AG09319 (cell line): ENCODE data around the gene MON2.

ENCODE experiments used
- DNase-seq: peaks from one replicate; pipeline ENCODE4 v3.0.0-alpha.2; 2010; ENCODE audit warnings: low read depth; ENCODE audit errors: extremely low read depth
- CTCF ChIP-seq: IDR thresholded peaks from 2 replicates; pipeline ENCODE4 v1.5.1; 2011; ENCODE audit warnings: low read depth, mild to moderate bottlenecking, inconsistent platforms, low read length, moderate library complexity

The MON2 gene

GRCh38 chr12:62602255-62603060 is 135.8 kb downstream of the MON2 start:
- no peak for TF ChIP-seq CTCF
- DNase-seq: peak; percentile 76

DNA sequence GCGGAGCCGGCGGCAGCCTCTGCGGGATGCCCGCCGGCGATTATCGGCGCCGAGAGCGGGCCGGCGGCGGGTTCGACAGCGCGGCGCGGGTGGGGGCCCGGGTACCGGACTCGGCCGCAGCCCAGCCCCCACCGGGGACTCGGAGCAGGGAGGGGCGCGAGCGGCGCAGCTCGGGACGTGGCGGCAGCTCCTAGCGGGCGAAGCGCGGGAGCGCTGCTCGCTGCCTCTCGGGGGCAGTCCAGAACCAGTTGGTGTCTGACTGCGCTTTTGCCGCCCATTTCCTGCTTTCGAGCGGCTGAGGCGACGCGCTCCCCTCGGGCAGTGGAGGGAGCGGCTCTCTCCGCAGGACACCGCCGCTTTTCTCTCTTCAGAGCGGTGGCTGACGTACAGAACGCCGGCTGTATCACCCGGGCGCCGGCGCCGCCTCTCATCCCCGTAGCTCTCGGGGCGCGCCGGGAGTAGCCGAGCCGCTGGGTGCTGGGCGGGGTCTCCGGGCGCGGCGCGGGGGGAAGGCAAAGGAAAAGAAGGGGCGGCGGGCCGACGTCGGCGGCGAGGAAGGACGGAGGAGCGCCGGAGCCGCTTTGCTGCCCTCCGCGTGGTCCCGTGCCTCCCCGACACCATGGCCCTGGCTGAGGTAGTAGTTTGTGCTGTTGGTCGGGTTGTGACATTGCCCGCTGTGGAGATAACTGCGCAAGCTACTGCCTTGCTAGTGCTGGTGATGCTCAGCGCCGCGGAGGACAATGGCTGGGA is 136.6 kb downstream of the MON2 start:
- DNase-seq: peak; percentile 70
- peak; percentile 53 for TF ChIP-seq CTCF

DNA sequence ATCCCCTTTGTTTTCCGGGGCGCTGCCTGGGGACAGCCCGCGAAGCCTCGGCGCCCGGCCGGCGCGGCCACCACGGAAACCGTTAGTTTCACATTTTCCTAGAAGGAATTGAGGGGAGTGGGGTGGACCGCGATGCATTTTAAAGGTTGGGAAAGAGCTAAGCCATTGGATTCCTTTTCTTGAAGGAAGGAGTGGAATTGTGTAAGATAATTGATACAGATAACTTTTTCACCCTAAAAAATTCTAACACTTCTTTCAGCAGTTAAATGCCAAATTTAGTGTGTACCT is 137.1 kb downstream of the MON2 start:
- DNase-seq: no peak
- no peak for TF ChIP-seq CTCF

GRCh38 chr12:62604373-62604772 is 137.7 kb downstream of the MON2 start:
- TF ChIP-seq CTCF: no peak
- no peak for DNase-seq

GRCh38 chr12:62604871-62605270 is 138.2 kb downstream of the MON2 start:
- TF ChIP-seq CTCF: no peak
- DNase-seq: no peak

GRCh38 chr12:62605981-62606380 is 139.4 kb downstream of the MON2 start:
- no peak for DNase-seq
- no peak for TF ChIP-seq CTCF

DNA sequence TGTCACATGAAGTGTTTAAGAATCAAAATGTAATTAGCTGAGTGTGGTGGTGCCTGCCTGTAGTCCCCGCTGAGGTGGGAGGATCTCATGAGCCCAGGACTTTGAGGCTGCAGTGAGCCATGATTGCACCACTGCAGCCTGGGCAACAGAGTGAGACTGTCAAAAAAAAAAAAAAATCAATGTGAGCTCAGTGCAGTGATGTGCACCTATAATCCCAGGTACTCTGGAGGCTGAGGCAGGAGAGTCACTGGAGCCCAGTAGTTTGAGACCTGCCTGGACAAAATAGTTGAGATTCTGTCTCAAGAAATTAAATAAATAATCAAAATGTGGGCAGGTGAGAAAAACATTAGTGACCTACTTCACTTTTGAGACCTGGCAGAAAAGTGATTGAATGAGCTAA is 140.0 kb downstream of the MON2 start:
- TF ChIP-seq CTCF: no peak
- DNase-seq: no peak
